HG03469 (cell line): Measurements from ENCODE around the gene MT1X.

Experiments
- ATAC-seq: cut with Tn5 transposase; IDR thresholded peaks from one replicate; pipeline ENCODE4 v1.9.1; 2021; ENCODE audit warnings: mild to moderate bottlenecking, moderate library complexity, moderate number of reproducible peaks; ENCODE audit not compliant: unreplicated experiment

Gene MT1X

DNA sequence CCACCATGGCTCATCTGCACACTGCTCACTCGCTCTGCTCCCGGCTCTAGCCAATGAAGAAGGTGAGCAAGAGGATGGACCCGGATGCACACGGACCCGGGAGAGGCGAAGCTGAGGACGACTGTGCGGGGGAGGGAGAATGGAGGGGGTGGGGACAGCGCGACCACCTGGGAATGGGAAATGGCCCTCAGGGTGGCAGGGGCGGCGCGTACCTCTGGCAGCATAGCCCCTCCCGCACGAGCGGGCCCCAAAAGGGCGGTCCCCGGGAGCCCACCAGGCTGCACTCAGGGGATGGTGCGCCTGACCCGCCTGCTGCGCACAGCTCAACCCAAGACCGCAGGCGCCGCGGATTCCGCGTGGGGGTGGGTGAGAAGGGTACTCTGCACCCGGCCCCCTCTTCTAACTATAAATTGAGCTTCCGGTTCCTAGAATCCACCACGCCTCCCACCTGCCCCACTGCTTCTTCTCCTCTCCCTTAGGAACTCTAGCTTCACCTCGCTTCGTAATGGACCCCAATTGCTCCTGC, 6.5 kb upstream of the MT1X start:
- ATAC-seq: no peak

DNA sequence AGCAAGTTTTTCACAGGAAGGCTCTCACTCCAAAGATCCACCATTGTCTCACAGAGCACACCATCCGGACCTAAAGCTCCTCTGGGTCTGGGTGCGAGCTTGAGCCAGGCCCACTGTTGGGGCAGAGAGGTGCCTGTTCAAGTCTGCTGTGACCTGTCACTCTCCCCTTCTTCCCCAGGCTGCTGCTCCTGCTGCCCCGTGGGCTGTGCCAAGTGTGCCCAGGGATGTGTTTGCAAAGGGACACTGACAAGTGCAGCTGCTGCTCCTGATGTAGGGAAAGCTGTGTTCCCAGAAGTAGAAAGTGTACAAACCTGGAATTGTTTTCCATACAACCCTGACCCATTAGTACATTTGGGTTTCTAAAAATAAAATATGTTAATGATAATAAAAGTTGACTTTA, 4.8 kb upstream of the MT1X start:
- no peak for ATAC-seq

DNA sequence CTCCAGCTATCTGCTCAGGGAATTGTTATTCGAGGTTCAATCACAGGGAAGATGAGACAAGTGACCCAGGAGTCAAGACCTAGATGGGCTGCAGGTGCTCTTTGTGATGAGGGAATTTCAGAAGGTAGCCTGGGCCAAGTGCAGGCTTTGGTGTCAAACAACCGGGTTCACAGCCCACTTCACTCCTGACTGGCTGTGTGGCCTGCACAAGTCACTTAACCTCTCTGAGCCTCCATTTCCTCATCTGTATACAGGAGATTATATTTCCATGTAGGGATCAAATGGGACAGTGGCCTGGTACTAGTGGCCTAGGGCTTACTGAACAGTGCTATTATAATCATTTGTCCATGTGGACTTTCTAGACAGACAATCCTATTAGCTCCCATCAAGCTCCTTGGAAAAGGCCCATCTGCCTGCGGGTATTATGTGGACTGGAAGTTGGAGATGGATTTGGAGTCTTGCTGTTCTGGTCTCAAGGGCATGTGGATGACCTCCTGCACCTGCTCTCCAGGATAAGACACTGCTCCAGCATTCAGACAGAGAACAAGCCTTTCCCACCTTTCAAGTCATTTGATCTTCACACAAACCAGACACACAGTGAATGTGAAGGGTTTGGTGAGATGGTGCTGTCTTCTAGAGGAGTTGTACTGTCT, 3.1 kb upstream of the MT1X start:
- no peak for ATAC-seq

DNA sequence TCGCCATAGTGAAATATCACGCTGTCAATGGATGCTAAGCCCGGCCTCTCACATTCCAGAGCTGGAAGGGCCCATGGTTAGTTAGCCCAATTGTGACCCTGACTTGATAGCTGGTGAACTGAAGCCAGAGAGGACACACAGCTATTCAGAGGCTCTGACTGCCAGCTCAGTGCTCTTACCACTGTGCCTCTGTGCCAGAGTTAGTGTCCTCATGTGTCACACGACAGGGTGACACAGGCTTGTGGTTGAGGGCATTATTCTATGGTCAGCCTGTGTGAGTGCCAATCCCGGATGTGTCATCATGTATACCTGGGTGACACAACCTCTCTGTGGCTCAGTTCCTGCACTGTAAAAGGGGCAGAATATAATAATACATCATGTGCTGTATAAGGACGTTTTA, 2.5 kb upstream of the MT1X start:
- ATAC-seq: no peak

DNA sequence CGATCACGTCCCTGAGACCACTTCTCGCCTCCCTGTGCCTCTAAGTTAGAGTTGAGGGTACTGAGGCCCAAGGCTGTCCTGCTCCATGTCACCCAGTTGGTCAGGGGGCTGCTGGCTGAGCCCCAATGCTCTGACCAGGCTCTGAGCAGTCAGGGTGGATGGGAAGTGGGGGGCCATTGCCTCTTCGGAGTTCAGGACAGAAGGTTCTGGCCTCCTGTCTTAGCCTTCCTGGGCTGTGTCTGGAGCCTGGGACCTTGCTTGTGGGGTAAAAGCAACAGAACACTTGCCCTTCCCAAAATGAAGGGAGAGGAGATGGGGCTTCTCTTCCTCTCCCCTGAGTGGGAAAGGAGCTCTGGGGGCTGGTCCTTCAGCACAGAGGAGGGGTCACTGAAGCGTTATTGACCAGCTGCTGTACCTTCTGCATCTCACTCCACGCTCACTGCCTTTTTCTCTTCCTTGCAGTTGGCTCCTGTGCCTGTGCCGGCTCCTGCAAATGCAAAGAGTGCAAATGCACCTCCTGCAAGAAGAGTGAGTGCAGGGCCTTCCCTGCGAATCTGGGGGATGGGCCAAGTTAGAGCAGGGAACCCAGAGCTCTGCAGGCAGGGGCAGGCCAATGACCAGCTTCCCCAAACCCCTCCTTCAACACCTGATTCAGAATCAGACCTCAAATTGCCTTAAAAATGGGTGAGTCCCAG, 580 bp downstream of the MT1X start:
- no peak for ATAC-seq

DNA sequence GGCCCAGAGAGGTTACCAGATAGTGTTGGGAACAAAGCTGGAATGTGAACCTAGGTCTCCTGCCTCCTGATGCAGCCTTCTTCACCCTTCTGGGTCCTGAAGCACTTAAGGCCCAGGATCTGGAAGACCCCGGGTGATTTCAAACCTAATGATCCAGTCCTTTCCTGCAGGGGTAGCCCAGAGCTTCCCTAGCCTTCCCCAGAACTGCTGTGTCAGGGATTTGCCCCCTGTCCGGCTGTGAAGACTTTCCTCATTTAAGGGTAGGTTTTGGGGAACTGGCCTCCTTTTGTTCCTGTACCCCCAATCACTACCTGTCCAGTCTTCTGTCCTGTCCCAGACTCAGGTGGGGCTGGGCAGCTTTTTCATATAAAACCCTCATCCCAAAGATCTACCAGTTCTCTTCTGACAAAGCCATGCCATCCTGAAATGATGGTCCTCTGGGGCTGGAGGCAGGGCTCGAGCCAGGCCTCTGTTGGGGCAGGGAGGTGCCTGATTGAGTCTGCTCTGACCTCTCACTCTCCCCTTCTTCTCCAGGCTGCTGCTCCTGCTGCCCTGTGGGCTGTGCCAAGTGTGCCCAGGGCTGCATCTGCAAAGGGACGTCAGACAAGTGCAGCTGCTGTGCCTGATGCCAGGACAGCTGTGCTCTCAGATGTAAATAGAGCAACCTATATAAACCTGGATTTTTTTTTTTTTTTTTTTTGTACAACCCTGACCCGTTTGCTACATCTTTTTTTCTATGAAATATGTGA, 1.3 kb downstream of the MT1X start:
- ATAC-seq: no peak

DNA sequence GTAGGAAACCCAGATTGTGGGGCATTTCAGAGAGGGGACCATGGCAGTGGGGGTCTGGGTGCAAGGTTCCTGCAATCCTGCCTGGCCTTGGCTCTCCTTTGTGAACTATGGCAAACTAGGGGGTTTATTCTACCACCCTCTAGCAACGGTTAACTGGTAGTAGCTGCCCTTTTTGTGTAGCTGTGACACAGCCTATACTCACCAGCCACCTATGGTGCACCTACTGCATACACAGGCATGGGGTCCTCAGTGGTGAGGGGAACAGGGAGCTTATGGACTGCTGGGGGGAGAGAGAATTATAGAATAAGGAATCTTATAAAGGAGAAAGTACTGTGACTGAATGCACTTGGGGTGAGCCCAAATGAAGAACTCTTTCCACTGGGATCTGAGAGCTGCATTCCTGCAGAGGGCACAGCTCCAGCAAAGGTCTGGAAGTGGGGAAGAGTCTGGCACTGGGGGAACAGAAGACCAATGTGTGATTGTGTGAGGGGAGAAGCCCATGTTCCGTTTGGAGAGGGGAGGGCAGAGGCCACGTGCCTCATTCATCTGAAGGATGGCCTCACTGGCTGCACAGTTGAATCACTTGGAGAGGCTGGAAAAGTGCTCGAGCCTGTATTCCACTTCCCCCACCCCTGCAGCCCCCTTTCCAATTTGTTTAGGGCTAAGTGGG, 2.1 kb downstream of the MT1X start:
- ATAC-seq: no peak

DNA sequence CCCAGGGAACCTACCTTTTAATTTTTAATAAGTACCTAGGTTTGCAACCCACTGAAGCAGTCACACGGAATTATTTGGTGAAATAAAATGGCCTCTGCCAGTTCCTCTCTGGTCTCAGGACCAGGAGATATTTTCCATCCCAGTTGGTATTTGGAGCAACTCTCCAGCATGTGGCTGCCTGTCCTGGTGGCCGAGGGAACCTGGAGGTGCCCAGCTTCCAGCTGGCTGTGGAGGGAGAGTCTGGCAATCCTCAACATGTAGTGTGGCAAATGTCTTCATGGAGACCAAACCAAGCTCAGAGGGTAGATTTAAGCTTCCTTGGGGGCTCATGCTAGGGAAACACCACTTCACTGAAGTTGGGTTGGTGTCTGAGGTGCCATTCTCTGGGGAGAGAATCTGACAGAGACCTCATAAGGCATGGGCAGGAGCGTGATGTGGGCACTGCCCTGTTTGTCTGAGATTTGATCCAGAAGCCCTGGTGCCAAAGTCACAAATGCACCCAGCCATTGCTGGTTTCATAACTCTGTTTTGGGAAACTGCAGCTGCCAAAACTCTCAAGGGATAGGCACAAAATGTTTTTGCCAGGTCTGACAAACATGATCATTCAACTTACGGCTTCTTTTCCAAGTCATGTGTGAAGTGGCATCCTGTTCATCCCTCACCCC, 2.8 kb downstream of the MT1X start:
- no peak for ATAC-seq

DNA sequence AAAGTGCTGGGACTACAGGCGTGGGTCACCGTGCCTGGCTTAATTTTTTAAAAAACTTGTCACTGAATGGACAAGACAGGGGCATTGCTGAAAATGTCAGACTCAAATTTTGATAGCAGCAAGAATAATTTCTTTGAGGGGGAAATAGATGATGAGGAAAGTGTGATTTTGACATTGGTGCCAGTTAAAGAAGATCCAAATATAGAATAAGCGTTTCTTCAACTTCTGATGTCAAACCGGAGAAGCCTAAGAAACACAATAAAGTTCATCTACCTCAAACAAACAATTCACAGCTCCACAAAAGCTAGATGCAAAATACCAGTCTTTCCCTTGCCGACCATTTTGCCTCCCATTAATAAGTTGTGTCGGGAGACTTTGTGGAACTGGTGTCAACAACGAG, 4.5 kb downstream of the MT1X start:
- no peak for ATAC-seq

DNA sequence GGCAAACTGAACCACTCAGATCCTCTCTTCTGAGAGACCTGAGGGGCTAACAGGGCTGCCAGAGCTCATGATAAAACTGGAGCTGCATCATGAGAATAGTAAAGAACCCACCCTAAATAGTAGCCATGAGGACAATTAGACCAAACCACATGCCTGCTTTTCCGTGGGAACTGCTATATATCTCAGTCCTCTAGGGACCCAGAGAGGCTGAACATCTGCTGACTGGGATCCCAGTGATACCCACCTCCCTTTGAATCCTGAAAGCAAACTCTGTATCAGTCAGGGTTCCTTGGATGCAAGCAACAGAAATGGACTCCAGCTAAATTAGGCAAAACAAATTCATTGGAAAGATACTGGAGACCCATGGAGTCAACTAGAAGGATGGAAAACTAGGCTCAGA, 6.5 kb downstream of the MT1X start:
- no peak for ATAC-seq

DNA sequence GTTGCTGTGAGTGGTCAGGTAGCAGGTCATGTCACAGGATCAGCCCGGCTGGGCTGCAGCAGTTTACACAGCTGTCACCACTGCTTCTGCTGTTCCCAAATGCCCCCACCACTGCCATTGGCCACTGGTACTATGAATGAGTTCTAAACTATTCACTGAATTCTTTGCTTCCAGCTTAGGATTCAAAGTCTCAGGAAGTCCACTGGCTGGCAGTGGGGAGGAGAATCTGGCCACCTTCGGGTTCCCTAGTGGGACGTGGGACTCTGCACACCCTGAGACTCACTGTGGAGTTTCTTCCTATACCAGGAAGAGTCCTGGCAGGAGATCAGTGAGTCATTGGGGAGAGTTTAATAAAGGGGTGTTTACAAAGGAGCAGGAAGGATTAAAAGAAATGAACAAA, 6.9 kb downstream of the MT1X start:
- ATAC-seq: no peak

DNA sequence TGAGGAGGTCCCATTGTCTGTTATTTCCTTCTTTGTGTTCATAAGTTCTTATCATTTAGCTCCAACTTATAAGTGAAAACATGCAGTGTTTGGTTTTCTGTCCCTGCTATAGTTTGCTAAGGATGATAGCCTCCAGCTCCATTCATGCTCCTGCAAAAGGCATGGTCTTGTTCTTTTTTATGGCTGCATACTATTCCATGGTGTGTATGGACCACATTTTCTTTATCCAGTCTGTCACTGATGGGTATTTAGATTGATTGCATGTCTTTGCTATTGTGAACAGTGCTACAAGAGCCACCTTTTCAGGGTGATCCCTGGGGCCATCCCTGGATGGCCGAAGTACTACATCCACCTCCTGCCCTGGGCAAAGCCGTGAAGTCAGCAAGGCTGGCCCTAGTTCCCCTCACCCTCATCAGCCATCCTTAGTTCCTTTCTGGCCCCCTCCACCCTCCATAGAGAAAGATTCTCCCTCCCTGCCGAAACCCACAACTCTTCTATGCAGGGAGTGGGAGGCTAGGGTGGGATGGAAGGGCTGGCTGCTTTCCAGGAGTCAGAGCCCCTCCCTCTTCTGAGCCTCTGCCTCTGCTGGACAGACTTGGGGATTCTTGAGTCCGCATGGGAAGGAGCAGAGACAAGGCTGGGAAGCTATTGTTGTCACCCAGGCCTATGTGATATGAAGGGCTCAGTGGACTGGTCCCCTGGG, 8.3 kb downstream of the MT1X start:
- ATAC-seq: no peak

DNA sequence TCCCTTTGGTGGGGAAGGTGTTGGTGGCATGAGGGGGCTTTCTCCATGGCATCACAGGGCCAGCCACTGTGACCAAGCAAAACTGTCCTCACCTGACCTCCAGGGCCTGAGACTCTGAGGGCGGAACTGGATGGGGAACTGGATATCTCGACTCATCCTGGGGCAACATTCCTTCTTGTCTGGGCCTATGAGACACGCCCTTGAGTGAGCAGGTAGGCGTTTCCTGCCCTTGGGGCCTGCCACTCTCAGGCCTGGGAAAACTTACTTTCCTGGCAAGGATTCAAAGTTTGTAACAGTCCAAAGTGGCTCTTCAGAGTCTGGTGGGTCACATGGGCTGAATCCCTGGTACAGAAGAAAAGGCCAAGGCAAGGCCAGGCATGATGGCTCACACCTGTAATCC, 9.6 kb downstream of the MT1X start:
- ATAC-seq: no peak

DNA sequence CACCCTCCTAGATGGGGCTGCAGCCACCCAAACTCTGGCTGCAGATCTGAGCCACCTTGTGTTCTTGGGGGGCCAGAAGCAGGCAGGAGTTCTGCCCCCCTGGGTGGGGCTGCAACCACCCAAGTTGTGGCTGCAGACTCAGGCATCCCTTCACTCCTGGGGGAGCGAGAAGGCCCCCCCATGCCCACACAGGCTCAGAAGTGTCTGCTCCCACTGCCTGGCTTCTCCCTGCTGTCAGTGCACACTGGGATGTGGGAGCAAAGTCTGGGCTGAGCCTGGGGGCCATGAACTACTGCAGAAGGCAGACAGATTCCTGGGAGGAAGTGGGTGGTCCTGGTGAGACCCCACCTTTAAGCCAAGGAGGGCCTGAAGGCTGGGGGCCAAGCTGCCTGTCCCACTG, 13.0 kb downstream of the MT1X start:
- no peak for ATAC-seq

DNA sequence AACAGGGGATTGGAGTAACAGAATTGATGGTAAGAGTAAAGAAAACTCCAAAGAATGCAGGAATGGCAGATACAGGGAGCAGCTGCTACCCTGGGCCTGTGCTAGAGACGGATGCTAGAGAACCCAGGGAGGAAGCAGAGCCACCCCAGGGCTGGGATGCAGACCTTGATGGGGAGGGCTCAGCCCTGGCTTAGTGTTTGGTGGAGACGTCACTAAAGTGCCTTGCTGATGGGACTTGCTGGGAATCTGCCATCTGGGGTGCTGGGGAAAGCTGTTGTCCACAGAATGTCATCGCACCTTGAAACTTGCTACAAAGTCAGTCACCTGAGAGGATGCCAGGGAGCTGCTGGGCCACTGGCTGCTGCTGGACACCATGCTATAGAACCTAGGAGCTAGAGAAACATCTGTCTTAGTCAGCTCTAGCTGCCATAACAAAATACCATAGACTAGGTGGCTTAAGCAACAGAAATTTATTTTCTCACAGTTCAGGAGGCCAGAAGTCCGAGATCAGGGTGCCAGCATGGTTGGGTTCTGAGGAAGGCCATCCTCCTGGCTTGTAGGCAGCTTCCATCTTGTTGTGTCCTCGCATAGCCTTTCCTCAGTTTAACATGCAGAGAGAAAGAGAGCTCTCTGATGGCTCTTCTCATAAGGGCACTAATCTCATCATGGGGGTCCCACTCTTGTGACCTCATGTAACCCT, 15.3 kb downstream of the MT1X start:
- ATAC-seq: no peak

DNA sequence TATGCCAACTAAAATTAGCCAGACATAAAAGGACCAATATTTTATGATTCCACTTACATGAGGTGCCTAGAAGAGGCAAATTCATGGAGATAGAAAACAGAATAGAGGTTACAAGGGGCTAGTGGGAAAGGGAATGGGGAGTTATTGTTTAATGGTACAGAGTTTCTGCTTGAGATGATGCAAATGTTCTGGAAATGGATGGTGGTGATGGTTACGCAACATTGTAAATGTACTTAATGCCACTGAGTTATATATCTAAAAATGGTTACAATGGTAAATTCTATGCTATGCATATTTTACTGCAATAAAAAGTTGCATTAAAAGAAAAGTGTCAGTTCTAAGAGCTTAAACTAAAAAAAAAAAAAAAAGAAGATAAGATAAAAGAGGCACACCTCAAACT, 17.9 kb downstream of the MT1X start:
- ATAC-seq: no peak

DNA sequence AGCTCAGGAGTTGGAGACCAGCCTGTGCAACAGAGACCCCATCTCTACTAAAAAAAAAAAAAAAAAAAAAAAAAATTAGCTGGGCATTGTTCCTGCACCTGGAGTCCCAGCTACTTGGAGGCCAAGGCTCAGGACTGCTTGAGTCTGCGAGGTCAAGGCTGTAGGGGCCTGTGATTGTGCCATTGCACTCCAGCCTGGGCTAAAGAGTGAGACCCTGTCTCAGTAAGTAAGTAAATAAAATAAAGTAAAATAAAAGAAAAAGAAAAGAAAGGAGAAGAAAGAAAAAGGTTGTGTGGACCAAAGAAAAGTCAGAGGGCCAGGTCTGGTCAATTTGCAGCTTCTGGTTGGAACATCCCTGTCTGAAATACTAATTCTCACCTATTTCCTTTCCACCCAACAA, 18.4 kb downstream of the MT1X start:
- ATAC-seq: no peak

DNA sequence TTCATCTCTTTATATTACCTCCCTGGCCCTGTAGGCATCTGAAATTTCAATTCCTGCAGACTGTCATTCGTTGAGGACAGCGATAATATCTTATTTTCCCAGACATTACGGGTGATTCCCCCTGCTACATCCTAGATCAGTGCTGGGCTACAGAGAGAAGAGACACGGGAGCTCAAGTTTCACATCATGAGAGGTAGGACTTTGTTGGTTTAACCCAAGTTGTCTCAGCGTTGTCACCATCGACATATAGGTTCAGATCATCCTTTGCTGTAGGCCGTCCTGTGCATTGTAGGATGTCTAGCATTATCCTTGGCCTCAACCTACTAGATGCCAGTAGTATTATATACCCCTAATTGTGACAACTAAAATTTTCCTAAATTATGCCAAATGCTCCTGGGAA, 19.3 kb downstream of the MT1X start:
- no peak for ATAC-seq

DNA sequence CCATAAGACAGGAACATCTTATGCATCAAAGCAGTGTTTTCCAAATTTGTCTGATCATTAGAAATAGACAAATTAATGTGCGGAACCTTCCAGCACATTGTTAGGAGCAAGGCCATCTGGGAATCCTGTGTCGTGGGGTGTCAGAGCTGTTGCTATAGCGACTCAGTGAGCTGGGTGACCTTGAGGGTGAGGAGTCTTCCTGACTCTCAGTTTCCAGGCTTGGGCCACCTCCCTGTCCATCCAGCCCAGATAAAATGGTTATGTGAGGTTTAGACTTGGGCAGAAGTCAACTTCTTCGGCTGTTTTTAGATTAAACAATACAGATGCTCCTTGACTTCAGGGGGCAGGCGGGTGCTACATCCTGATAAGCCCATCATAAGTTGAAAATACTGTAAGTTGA, 20.6 kb downstream of the MT1X start:
- ATAC-seq: no peak
